AG04449 (cell line): ENCODE results near the gene SENP1.

ENCODE experiments used
- CTCF ChIA-PET: fragments of 350-600 bp; formaldehyde crosslinking; extraction: SDS; loops from one replicate; lab custom pipeline; 2021; ENCODE audit warnings: antibody characterized with exemption; lab: Yijun Ruan, JAX
- POLR2A ChIA-PET: fragments of 400-600, 350-600 bp; formaldehyde crosslinking; extraction: SDS; loops from one replicate; lab custom pipeline; 2020; ENCODE audit warnings: antibody characterized with exemption, inconsistent platforms; lab: Yijun Ruan, JAX
- DNase-seq: peaks from one replicate; pipeline ENCODE4 v3.0.0-alpha.2; 2010; ENCODE audit warnings: low read depth, low spot score
- H3K4me3 ChIP-seq: 2 replicates; pipeline ENCODE4 v1.5.1; 2011; ENCODE audit warnings: low read depth, mild to moderate bottlenecking, control low read depth, low read length
- CTCF ChIP-seq: IDR thresholded peaks from one replicate; pipeline ENCODE4 v1.5.1; 2011; ENCODE audit warnings: mild to moderate bottlenecking, moderate library complexity, low read length, control low read depth, inconsistent platforms; ENCODE audit not compliant: insufficient read depth; ENCODE audit errors: missing control alignments

The SENP1 gene

GRCh38 chr12:47993491-47993890, 112.4 kb downstream of the SENP1 start:
- ChIA-PET POLR2A (no interaction called here), CTCF (interaction anchor here (1.0 to 2.1 kb wide), 2 partner anchors 31 to 68 kb away, joined by 3 to 9 read pairs; partner anchors contain the start of gene TMEM106C)
- DNase-seq, result no peak
- H3K4me3 ChIP-seq, result no peak overlapping the region
- no peak for TF ChIP-seq CTCF
